NCI-H1436 (cell line): Measurements from ENCODE around the gene UNC13A.

Source experiments
- DNase-seq: peaks from one replicate; lab custom pipeline; 2025; lab: John Stamatoyannopoulos, UW

Gene UNC13A

DNA sequence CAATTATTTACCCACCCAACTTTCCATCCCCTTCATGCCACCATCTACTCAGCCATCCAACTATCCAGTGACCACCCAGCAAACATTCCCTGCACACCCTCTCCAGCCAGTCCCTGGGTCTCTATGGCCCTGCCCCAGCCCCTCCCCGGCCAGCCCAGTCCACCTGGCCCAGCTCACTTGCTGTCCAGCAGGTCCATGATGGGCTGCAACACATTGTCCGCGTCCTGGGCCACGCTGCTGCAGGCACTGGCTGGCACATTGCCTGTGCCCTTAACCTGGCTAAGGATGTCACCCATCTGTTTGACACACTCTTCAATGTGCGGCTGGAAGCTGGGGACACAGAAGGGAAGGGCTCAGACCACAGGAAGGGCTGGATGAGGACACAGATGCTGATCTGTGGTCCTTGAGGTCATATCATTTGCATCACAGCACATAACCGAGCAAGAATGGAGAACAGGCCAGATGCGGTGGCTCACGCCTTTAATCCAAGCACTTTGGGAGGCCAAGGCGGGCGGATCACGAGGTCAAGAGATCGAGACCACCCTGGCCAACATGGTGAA, 61.6 kb downstream of the UNC13A start:
- DNase-seq, result no peak

GRCh38 chr19:17625980-17626379, 62.2 kb downstream of the UNC13A start:
- no peak for DNase-seq

- DNase-seq, result no peak
Measured at GRCh38 chr19:17625043-17625442, 63.1 kb downstream of the UNC13A start.

GRCh38 chr19:17624314-17624991, 63.7 kb downstream of the UNC13A start:
- DNase-seq, result no peak

GRCh38 chr19:17623224-17623935, 64.8 kb downstream of the UNC13A start:
- DNase-seq, result no peak

- DNase-seq, result no peak
Measured at GRCh38 chr19:17620696-17621095, 67.5 kb downstream of the UNC13A start.

GRCh38 chr19:17618936-17619335, 69.2 kb downstream of the UNC13A start:
- DNase-seq, result no peak

DNA sequence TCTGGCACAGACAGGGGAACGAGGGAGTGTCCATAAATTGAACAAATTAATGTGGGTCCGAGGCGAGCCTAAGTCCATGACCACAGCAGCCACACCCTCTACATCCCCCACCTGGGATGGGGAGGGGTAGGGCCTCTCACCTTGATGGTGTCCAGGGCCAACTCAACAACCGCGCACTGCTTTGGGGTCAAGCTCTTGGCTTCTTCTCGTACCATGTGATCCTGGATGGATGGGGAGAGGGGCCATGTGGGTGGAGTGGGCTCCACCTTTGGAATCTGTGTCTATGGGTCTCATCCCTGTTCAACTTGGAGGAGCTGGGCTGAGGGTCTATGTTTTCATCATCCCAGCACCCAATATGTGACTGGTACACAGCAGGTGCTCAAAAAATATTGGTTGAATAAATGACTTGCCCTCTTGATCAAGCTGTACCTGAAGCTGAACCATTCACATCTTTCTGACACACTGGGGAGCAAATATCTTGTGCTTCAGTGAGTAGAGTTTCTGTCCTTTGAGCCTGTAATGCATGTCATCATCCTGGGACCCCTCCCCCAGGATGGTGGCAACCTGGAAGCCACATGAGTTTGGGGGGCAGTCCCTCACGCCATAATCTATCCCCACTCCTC, 69.8 kb downstream of the UNC13A start:
- no peak for DNase-seq

DNA sequence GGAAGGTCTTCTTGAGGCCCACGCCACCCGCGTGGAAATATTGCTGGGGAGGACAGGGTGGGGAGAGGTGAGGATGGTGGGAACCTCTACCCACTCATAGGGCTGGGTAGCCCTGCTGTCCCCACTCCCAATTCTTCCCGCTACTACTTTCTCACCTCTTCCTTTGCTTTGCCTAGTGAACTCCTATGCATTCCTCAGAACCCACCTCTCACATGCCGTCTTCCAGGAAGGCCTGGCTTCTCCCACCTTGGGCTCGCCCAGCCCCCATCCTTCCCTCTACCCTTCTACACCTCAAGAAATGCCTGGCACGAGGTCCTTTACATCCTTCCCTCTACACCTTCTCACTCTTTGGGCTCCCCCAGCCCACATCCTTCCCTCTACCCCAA, 70.4 kb downstream of the UNC13A start:
- DNase-seq, result no peak

- DNase-seq, result no peak
Measured at GRCh38 chr19:17616961-17617806, 71.0 kb downstream of the UNC13A start.

DNA sequence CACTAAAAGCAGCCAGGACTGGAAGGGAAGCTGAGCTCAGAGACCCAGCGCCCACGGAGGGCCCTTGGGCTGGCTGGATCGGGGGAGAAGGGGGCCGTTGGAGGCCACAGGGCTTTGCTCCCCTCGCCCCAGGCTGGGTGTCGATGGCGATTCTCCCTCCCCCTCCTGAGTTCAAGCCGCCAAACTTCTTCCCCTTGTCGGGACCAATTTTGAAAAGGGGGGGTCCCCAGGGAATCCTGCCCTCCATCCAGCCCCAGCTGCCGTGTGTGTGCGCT, 71.5 kb downstream of the UNC13A start:
- no peak for DNase-seq

DNA sequence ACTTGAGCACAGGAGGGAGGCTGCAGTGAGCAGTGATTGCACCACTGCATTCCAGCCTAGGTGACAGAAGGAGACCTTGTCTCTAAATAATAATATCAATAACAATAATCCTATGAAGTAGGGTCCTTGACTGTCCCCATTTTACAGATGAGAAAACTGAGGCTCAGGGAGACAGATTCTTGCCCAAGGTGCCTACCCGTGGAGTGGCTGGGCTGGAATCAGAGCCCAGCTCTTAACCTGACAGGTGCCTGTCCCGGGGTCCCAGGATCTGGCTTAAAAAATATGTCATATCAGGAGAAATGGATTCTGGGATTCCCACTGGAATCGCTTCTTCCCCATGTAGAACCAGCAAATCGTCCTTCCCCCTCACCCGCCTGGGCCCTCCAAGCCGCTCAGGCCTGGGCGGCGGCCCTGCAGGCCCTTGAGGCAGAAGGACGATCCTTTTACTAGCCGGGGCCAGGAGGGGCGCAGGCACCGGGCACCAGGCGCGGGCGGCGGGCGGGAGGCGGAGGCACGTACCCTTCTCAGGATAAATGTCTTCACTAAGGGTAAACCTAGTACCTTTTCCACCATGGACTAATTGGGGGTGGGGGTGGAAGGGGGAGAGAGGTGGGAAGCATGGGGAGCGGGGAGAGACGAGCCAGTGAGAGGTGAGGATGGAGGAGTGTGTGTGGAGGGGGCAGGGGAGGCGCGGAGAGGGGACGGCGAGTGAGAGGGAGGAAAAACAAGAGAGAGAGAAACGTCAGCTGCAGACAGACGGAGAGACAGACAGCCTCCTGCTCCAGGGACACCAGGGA, 72.1 kb downstream of the UNC13A start:
- no peak for DNase-seq

DNA sequence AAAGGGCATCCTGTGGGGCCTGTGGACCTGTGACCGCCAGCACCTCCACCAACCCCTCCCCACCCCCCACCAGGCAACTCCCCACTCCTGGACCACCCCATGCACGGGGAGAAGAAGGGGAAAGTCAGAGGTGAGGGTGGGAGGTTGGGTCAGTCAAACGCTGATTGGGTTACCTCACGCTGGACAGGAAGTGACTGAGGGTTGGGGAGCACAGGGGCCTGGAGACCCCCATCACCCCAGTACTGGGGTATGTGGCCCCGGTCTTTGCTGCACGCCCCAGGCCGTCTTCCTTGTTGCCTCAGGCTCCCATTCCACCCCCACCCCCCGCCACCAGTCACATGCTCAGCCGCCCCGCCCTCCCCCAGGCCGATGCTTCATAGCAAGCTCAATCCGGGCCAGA, 73.7 kb downstream of the UNC13A start:
- DNase-seq, result no peak

DNA sequence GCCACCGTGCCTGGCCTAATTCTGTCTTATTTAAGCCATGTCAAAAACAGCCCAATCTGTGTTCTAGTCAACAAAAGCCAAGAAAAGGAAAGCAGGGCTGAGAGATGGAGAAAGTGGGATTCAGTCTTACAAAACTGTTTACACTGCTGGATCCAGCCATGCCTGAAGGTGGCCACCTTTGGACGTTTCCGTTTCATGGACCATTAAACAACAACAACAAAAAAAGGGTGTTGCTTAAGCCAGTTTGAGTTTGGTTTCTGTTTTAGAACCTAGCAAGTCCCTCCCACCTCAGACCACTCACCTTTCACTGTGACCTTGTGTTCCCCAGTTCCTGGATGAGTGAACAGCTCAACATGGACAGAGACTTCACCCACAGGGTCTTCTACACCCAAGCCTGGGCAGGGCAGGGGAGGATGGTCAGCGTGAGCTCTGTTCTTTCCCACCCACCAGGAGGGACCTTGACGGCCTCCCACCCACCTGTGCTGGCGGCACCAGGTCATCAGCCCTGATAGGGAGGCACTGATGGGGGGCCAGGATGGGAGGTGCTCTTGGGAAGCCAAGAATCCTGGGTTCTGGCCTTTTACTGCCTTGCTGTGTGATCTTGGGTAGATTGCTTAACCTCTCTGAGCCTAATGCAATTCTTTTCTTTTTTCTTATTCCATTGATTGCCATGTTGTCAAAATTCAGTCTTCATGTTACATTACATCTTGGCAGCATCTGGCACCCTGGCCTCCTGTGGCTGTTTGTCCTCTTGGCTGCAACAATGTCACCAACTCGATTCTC, 76.5 kb downstream of the UNC13A start:
- DNase-seq, result no peak

GRCh38 chr19:17610384-17610783, 77.8 kb downstream of the UNC13A start:
- DNase-seq, result no peak

DNA sequence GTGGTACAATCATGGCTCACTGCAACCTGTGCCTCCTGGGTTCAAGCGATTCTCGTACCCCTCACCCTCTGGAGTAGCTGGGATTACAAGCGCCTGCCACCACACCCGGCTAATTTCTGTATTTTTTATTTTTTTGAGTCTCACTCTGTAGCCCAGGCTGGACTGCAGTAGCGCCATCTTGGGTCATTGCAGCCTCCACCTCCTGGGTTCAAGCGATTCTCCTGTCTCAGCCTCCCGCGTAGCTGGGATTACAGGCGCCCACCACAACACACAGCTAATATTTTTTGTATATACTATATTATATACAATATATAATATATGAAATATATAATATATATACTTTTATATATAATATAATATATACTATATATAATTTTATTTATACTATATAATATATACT, 80.2 kb downstream of the UNC13A start:
- no peak for DNase-seq

- DNase-seq, result no peak
Measured at GRCh38 chr19:17606590-17607185, 81.5 kb downstream of the UNC13A start.

GRCh38 chr19:17605761-17606589, 82.2 kb downstream of the UNC13A start:
- peak; percentile 79 for DNase-seq

- DNase-seq, result no peak
Measured at GRCh38 chr19:17605117-17605516, 83.0 kb downstream of the UNC13A start.
